GM19463 (cell line): ENCODE results near the gene RXFP2.
A peak's percentile ranks its signal among the peaks of the same experiment; 100 is the strongest.

Source experiments
- ATAC-seq: cut with Tn5 transposase; IDR thresholded peaks from one replicate; pipeline ENCODE4 v1.9.1; 2021; ENCODE audit warnings: mild to moderate bottlenecking, moderate library complexity; ENCODE audit not compliant: unreplicated experiment

The RXFP2 gene

GRCh38 chr13:31739226-31739625 is at the start of gene RXFP2:
Gene RXFP2, plus strand, starts transcription at chr13:31739526. Its CDS starts 87 bp downstream, at chr13:31739613.
- no peak for ATAC-seq

- ATAC-seq: no peak
These were observed 42.0 kb upstream of the RXFP2 start for GRCh38 chr13:31697290-31697689.

DNA sequence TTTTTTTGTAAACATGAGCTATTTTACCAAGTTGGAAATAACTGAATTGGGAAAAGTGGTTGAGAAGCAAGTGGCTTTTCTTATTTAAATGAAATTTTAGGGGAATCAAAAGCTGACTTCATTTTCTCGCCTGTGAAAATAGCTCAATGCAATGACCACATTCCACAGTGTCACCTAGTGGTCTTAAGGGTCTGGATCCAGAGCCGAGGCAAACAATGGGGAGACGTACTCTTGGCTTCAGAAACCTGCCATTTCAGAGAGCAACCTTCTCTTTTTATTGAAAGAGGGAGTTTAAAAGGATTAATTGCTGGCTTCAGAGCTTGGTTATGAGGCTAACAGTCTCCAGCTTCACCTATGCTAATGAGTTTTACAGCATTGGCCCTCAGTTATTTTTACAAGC is 39.7 kb upstream of the RXFP2 start:
- no peak for ATAC-seq

- ATAC-seq: no peak
These were observed 35.5 kb upstream of the RXFP2 start for GRCh38 chr13:31703780-31704179.

GRCh38 chr13:31706105-31706504 is 33.2 kb upstream of the RXFP2 start:
- ATAC-seq: no peak

- no peak for ATAC-seq
These were observed 21.7 kb upstream of the RXFP2 start for GRCh38 chr13:31717583-31717982.

DNA sequence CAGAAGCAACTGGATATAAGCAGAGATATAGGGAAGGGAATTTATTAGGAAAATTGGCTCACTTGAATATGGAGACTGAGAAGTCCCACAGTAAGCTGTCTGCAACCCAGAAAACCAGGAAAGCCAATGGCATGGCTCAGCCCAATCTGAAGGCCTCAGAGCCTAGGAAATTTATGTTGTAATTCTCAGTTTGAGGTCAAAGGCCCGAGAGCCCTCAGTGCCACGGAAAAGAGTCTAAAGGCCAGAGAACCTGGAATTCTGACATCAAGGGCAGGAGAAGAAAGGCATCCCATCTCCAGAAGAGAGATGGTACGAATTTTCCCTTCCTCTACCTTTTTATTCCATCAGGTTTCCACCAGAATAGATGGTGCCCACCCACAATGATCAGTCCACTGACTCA is 20.1 kb upstream of the RXFP2 start:
- no peak for ATAC-seq

DNA sequence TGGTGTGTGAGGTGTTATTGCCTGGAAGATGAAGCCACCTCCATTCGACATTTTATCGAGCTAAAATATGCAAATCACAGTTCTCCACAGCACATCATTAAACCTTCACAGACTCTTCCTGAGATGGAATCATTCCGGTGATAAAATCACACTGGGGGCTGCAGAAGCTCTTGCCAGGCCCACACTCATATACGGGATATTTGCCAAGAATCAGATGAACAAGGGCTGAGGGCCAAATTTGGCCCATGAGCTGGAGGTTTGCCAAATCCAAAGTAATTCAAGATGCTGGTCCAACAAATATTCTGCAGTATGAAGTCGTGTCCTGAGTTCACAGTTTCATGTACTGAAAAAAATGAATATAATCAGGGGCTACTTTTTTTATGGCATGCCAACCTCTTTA is 16.7 kb upstream of the RXFP2 start:
- ATAC-seq: no peak

- no peak for ATAC-seq
These were observed 13.5 kb upstream of the RXFP2 start for GRCh38 chr13:31725841-31726240.

DNA sequence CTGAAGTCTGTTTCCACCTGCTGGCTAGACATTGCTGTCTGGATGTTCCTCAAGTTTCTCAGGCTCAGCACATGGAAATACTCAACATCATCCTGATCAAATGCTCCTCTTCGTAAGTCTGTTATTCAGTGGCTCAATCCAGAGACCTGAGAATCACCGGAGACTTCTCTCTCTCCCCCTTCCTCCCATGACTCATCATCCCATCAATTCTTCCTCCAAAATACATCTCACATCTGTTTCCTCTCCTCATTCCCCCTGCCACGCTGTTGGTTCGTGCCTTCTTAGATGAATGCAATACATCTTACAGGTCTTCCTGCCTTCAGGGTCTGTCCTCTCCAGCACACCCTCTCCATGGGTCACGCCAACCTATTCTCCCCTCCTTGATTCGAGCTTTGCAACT is 7.4 kb upstream of the RXFP2 start:
- ATAC-seq: no peak

DNA sequence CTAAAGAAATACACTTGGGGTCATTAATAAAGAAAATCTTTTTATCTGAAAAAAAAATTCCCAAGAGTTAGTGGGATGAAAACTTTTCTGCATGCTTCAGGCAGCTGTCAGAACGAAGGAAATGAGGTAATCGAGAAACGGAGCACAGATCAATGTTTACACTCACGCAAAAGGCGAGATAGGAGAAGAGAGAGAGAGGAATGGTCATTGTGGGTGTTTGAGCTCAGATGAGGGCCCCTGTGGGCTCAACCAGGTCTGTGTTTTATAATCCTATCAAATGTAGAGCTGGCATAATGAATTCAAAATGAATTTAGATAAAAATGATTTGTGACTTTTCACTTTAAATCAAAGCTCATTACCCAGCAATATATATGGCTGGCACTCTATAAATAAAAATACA is 6.3 kb upstream of the RXFP2 start:
- no peak for ATAC-seq

GRCh38 chr13:31733647-31734046 is 5.7 kb upstream of the RXFP2 start:
- ATAC-seq: no peak

DNA sequence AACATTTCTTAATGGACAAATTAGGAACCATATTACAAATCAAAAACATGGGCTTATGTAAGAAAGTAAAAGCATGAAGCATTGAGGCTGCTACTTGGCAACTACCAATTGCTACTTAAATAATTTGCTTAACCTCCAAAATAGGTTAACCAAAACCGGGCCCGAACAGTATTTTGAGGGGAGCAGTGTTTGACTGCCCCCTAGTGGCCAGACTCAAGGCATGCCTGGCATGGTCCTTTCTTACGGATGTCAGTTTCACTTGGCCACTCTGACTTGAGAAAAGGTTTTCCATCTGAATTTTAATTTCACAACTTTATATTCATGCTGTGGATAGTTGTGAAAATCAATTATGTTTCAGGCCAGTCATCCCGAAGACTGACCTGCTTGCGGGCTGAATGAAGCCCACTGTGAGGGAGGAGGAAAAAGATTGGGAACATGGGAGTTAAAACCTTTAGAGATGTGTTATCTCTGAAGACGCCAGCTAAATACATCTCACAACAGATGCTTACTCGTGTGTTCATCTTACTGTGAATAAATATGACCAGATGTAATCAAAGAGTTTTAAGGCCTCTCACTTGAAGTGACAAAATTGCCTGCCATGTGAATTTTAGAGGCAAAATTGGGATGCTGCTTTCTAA is 2.9 kb downstream of the RXFP2 start:
- ATAC-seq: peak; percentile 90

- no peak for ATAC-seq
These were observed 8.0 kb downstream of the RXFP2 start for GRCh38 chr13:31747291-31747690.

DNA sequence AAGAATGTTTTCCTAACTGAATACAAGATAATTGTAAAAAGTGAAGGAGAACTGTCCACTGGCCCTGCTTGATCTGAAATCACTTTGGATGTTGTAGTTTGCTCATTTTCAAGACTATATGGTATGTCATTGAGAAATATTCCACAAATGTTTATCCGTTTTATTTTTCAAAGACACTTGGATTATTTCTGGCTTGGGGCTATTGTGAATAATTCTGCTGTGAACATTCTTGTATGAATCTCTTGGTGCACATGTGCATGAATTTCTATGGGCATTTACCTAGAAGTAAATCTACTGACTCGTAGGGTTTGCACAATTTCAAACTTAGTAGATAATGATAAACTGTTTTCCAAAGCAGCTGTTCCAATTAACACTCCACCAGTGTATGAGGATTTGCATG is 8.6 kb downstream of the RXFP2 start:
- ATAC-seq: no peak

GRCh38 chr13:31749929-31750328 is 10.6 kb downstream of the RXFP2 start:
- ATAC-seq: no peak

DNA sequence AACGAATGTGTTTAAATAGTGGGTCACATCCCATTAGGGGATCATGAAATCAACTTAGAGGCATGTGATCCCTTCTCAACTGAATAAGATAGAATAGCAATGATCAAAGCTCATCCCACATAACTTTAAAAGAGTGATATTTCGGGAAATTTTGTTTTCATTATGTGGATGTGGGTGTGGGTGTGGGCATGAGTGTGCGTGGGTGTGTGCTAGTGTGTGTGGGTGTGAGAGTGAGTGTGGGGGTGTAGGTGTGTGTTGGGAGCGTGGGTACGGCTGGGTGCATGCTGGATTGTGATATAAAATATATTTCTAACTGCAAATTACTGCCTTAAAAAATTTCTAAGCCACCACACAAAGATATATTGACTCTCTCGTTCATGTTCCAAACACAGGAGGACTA is 15.9 kb downstream of the RXFP2 start:
- no peak for ATAC-seq

DNA sequence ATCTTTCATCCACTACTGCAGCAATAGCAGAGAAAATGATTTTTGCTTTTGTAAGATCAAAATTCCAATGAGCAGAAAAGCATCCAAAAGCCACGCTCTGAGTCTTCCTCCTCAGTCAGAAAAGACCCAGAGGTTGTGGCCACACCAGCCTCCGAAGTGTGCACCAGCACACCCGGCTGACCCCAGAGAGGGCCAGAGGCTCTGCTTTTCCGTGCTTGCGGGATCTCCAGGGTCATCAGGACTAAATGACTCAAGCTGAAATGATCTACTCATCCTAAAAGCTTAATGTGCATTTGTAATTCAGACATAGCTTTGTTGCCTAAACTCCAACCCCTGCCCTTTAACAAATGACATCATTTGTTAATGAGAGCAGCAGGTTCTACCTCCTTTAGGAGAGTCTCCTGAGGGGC is 16.5 kb downstream of the RXFP2 start:
- ATAC-seq: no peak

DNA sequence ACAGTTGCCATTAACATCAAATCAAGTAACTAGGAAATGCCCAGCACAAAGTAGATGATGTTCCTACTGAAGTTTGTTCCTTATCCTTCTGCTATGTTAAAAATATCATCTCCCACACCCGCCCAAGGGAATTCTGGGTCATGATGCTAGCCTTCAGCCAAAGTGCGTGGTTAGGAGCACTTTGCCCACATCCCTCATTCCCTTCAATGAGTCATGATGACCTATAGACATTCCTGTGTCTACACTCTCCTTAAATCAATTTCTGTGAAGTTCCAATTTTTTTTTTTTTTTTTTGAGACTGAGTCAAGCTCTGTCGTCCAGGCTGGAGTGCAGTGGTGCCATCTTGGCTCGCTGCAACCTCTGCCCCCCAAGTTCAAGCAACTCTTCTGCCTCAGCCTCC is 17.0 kb downstream of the RXFP2 start:
- ATAC-seq: no peak

- no peak for ATAC-seq
These were observed 22.6 kb downstream of the RXFP2 start for GRCh38 chr13:31761951-31762350.

GRCh38 chr13:31764556-31764955 is 25.2 kb downstream of the RXFP2 start:
- ATAC-seq: no peak

DNA sequence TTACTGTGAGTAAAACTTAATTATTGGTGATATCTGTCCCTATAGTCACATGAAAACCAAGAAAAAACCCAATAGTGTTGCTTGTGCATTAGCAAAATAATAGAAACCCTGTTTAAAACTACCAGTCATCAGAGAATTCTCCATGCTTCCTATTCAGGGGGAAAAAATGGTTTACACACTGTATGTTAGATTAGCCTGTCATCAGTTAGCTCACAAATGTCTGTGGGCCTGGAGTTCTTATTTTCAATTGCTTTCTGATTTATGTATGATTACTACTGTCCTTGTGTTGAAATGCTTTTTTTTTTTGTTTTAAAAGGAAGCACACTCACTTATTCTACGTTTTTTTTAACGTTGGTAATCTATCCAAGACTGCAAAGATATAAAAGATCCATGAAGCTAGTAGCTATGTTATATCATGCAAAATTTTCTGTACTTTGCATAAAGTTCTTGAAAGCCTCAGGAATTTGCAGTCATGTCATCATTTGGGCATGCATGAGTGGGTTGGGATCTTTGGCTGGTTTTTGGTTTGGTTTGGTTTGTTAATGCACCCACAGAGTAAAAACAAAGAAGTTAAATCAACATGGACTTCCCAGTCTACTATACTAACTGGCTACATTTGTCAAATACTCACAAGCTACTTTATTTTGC is 25.9 kb downstream of the RXFP2 start:
- ATAC-seq: no peak
